ENCODE data around the gene ATP2A3.

ATP2A3 gene

GRCh38 chr17:3982113-3982512 is 17.9 kb upstream of the ATP2A3 start:
- no peak for ATAC-seq
- no peak for TF ChIP-seq ZFP3 (CRISPR knock-in tag; IDR thresholded peaks at IDR 0.05)
- no peak for TF ChIP-seq OSR1 (CRISPR knock-in tag; IDR thresholded peaks at IDR 0.05)
- TF ChIP-seq ARNTL (CRISPR knock-in tag; IDR thresholded peaks at IDR 0.05; ENCODE audit: borderline replicate concordance, low read depth), result no peak
- no peak for TF ChIP-seq ZFP30 (CRISPR knock-in tag; IDR thresholded peaks at IDR 0.05)
- TF ChIP-seq BACH2 (CRISPR knock-in tag; IDR thresholded peaks at IDR 0.05; ENCODE audit: borderline replicate concordance), result no peak
- no peak for TF ChIP-seq ISL1 (CRISPR knock-in tag; IDR thresholded peaks at IDR 0.05)
- TF ChIP-seq ZNF565 (CRISPR knock-in tag; conservative IDR thresholded peaks at IDR 0.05; ENCODE audit: low read depth), result no peak
- TF ChIP-seq ZC3H10 (CRISPR knock-in tag; IDR thresholded peaks at IDR 0.05), result no peak

GRCh38 chr17:3981455-3981854 is 17.2 kb upstream of the ATP2A3 start:
- no peak for TF ChIP-seq RARB (CRISPR knock-in tag; IDR thresholded peaks at IDR 0.05)
- TF ChIP-seq ISL1 (CRISPR knock-in tag; IDR thresholded peaks at IDR 0.05), result no peak
- TF ChIP-seq ZFP30 (CRISPR knock-in tag; IDR thresholded peaks at IDR 0.05), result no peak
- no peak for TF ChIP-seq ZNF565 (CRISPR knock-in tag; conservative IDR thresholded peaks at IDR 0.05; ENCODE audit: low read depth)
- no peak for TF ChIP-seq GLIS3 (CRISPR knock-in tag; IDR thresholded peaks at IDR 0.05)
- TF ChIP-seq SNAI2 (CRISPR knock-in tag; IDR thresholded peaks at IDR 0.05), result no peak
- no peak for TF ChIP-seq ZNF8 (CRISPR knock-in tag; IDR thresholded peaks at IDR 0.05)
- no peak for TF ChIP-seq TSHZ2 (CRISPR knock-in tag; IDR thresholded peaks at IDR 0.05)
- TF ChIP-seq ZC3H10 (CRISPR knock-in tag; IDR thresholded peaks at IDR 0.05), result no peak
- TF ChIP-seq CSDC2 (CRISPR knock-in tag; IDR thresholded peaks at IDR 0.05), result no peak
- TF ChIP-seq TCF4 (CRISPR knock-in tag; IDR thresholded peaks at IDR 0.05; ENCODE audit: borderline replicate concordance), result no peak
- TF ChIP-seq ESRRG (CRISPR knock-in tag; IDR thresholded peaks at IDR 0.05), result no peak
- no peak for TF ChIP-seq POU6F1 (CRISPR knock-in tag; IDR thresholded peaks at IDR 0.05; ENCODE audit: borderline replicate concordance, low read depth)
- ATAC-seq, result no peak

GRCh38 chr17:3980381-3981014 is 16.3 kb upstream of the ATP2A3 start:
- no peak for TF ChIP-seq ZFP30 (CRISPR knock-in tag; IDR thresholded peaks at IDR 0.05)
- TF ChIP-seq ZNF565 (CRISPR knock-in tag; conservative IDR thresholded peaks at IDR 0.05; ENCODE audit: low read depth), result no peak
- no peak for TF ChIP-seq PPARA (CRISPR knock-in tag; IDR thresholded peaks at IDR 0.05; ENCODE audit: borderline replicate concordance)
- no peak for TF ChIP-seq RARB (CRISPR knock-in tag; IDR thresholded peaks at IDR 0.05)
- no peak for TF ChIP-seq TOX (CRISPR knock-in tag; IDR thresholded peaks at IDR 0.05; ENCODE audit: borderline replicate concordance)
- TF ChIP-seq GLIS3 (CRISPR knock-in tag; IDR thresholded peaks at IDR 0.05), result no peak
- no peak for TF ChIP-seq CREB5 (CRISPR knock-in tag; IDR thresholded peaks at IDR 0.05; ENCODE audit: low read depth)
- no peak for TF ChIP-seq PATZ1 (CRISPR knock-in tag; IDR thresholded peaks at IDR 0.05; ENCODE audit: borderline replicate concordance)
- TF ChIP-seq ZFP3 (CRISPR knock-in tag; IDR thresholded peaks at IDR 0.05), result no peak
- no peak for TF ChIP-seq SNAI2 (CRISPR knock-in tag; IDR thresholded peaks at IDR 0.05)
- no peak for TF ChIP-seq CSDC2 (CRISPR knock-in tag; IDR thresholded peaks at IDR 0.05)
- TF ChIP-seq OSR1 (CRISPR knock-in tag; IDR thresholded peaks at IDR 0.05), result no peak
- no peak for TF ChIP-seq POU6F1 (CRISPR knock-in tag; IDR thresholded peaks at IDR 0.05; ENCODE audit: borderline replicate concordance, low read depth)
- TF ChIP-seq ZC3H10 (CRISPR knock-in tag; IDR thresholded peaks at IDR 0.05), result no peak
- TF ChIP-seq ESRRG (CRISPR knock-in tag; IDR thresholded peaks at IDR 0.05), result no peak
- TF ChIP-seq CSRNP3 (CRISPR knock-in tag; IDR thresholded peaks at IDR 0.05), result no peak
- no peak for TF ChIP-seq TCF4 (CRISPR knock-in tag; IDR thresholded peaks at IDR 0.05; ENCODE audit: borderline replicate concordance)
- no peak for ATAC-seq

Measured in SK-N-SH treated with all-trans-retinoic acid at 6 μM for 48 hours (cell line).